Nephron progenitor cell (in vitro differentiated cells): Measurements from ENCODE around the gene RPS27L.

Experiments
- DNase-seq: peaks from one replicate; pipeline ENCODE4 v3.0.0; 2021
- H3K27ac Mint-ChIP-seq: 2 replicates; pipeline ENCODE4 v1.8.0; 2021; ENCODE audit warnings: mild to moderate bottlenecking, moderate library complexity, mixed read lengths
- H3K27me3 Mint-ChIP-seq: 2 replicates; pipeline ENCODE4 v1.8.0; 2021; ENCODE audit warnings: mild to moderate bottlenecking, low read depth, mixed read lengths; ENCODE audit not compliant: poor library complexity
- H3K36me3 Mint-ChIP-seq: 2 replicates; pipeline ENCODE4 v1.8.0; 2021; ENCODE audit warnings: low read depth, mixed read lengths
- H3K4me1 Mint-ChIP-seq: 2 replicates; pipeline ENCODE4 v1.8.0; 2021; ENCODE audit warnings: mixed read lengths
- H3K4me3 Mint-ChIP-seq: 2 replicates; pipeline ENCODE4 v1.8.0; 2021; ENCODE audit warnings: mild to moderate bottlenecking, moderate library complexity, mixed read lengths
- H3K9me3 Mint-ChIP-seq: 2 replicates; pipeline ENCODE4 v1.8.0; 2021; ENCODE audit warnings: mild to moderate bottlenecking, moderate library complexity, mixed read lengths
- CTCF ChIP-seq: fragments of 200-600 bp; sonication (generic); IDR thresholded peaks from 2 replicates; pipeline ENCODE4 v1.5.0; 2021; ENCODE audit warnings: antibody characterized with exemption

RPS27L gene

GRCh38 chr15:63157118-63157843 lies at the start of gene RPS27L:
Gene RPS27L (minus strand): TSS chr15:63157477. CDS start chr15:63157405, 72 bp downstream.
- Mint-ChIP-seq H3K4me1 (peaks cover 20% of the 10 kb centered on the region), H3K4me3 (peak within 1 kb of the TSS; percentile 98), H3K36me3 (peaks cover 29% of the 10 kb centered on the region), H3K9me3 (no peaks in the 10 kb centered on the region), H3K27me3 (no peaks in the 10 kb centered on the region), H3K27ac (peak within 1 kb of the TSS; percentile 99)
- no peak for TF ChIP-seq CTCF
- peak; percentile 88 for DNase-seq

- Mint-ChIP-seq H3K27ac (peak overlapping the region; percentile 60), H3K4me3 (no peak overlapping the region), H3K27me3 (no peaks in the 10 kb centered on the region), H3K36me3 (peaks cover 20% of the 10 kb centered on the region), H3K4me1 (peaks cover 26% of the 10 kb centered on the region), H3K9me3 (no peaks in the 10 kb centered on the region)
- no peak for TF ChIP-seq CTCF
- no peak for DNase-seq
Observed at GRCh38 chr15:63206079-63206478, 48.8 kb upstream of the RPS27L start.

- Mint-ChIP-seq H3K27ac (no peak overlapping the region), H3K27me3 (no peaks in the 10 kb centered on the region), H3K4me3 (no peak overlapping the region), H3K36me3 (peaks cover 28% of the 10 kb centered on the region), H3K4me1 (peaks cover 17% of the 10 kb centered on the region), H3K9me3 (no peaks in the 10 kb centered on the region)
- no peak for TF ChIP-seq CTCF
- DNase-seq: no peak
Observed at GRCh38 chr15:63203451-63204090, 46.3 kb upstream of the RPS27L start.

- DNase-seq: no peak
- H3K4me3 Mint-ChIP-seq: no peak overlapping the region
- H3K36me3 Mint-ChIP-seq: peaks cover 21% of the 10 kb centered on the region
- H3K27ac Mint-ChIP-seq: peak overlapping the region; percentile 76
- TF ChIP-seq CTCF: no peak
- H3K9me3 Mint-ChIP-seq: no peaks in the 10 kb centered on the region
- H3K27me3 Mint-ChIP-seq: no peaks in the 10 kb centered on the region
- peaks cover 17% of the 10 kb centered on the region for H3K4me1 Mint-ChIP-seq
Observed at GRCh38 chr15:63202861-63203260, 45.6 kb upstream of the RPS27L start.

- peaks cover 11% of the 10 kb centered on the region for H3K4me1 Mint-ChIP-seq
- H3K36me3 Mint-ChIP-seq: peaks cover 14% of the 10 kb centered on the region
- no peak overlapping the region for H3K4me3 Mint-ChIP-seq
- H3K27me3 Mint-ChIP-seq: no peaks in the 10 kb centered on the region
- H3K9me3 Mint-ChIP-seq: no peaks in the 10 kb centered on the region
- no peak for TF ChIP-seq CTCF
- no peak overlapping the region for H3K27ac Mint-ChIP-seq
- DNase-seq: no peak
Observed at GRCh38 chr15:63200464-63201249, 43.4 kb upstream of the RPS27L start.
